Measurements from ENCODE around the gene CCDC158. TPM values are rescaled to one million over a fixed set of nuclear protein-coding genes. Genes with fewer than 3 reads are reported as not detected.
A peak's percentile ranks its signal among the peaks of the same experiment; 100 is the strongest.

CCDC158 gene
- total RNA-seq, 1 donor: 0.36 TPM

DNA sequence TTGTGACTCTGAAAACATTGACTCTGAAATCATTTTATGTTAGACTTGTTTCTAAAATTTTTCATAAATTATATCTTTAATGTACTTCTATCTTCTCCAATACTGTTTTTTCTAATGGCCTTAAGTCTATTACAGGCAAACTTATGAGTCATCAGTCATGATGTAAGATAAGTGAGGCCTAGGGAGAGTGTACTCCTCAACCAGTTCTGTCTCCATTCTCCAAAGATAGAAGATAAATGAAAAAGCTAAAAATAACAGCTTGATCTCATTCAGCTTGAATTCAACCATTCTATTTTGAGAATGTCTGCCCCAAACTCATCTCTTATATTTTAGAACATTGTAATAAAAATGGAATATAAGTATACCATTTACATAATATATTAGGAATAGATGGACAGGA, 79.9 kb downstream of the CCDC158 start:
- no peak overlapping the region for H3K4me3 ChIP-seq (ENCODE audit: insufficient read depth, low read length)
- H3K4me1 ChIP-seq (ENCODE audit: insufficient read depth, low read length): no peaks in the 10 kb centered on the region
- TF ChIP-seq, protein P1, sequence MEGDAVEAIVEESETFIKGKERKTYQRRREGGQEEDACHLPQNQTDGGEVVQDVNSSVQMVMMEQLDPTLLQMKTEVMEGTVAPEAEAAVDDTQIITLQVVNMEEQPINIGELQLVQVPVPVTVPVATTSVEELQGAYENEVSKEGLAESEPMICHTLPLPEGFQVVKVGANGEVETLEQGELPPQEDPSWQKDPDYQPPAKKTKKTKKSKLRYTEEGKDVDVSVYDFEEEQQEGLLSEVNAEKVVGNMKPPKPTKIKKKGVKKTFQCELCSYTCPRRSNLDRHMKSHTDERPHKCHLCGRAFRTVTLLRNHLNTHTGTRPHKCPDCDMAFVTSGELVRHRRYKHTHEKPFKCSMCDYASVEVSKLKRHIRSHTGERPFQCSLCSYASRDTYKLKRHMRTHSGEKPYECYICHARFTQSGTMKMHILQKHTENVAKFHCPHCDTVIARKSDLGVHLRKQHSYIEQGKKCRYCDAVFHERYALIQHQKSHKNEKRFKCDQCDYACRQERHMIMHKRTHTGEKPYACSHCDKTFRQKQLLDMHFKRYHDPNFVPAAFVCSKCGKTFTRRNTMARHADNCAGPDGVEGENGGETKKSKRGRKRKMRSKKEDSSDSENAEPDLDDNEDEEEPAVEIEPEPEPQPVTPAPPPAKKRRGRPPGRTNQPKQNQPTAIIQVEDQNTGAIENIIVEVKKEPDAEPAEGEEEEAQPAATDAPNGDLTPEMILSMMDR (IDR thresholded peaks at IDR 0.05; ENCODE audit: extremely low read depth, low read depth, low read length): no peak
- H3K9me3 ChIP-seq (ENCODE audit: low read depth, low read length): no peaks in the 10 kb centered on the region
- H3K79me2 ChIP-seq (ENCODE audit: insufficient read depth, low read length): no peaks in the 10 kb centered on the region
- no peaks in the 10 kb centered on the region for H3K36me3 ChIP-seq (ENCODE audit: insufficient read depth, low read length)
- H3K27me3 ChIP-seq (ENCODE audit: insufficient read depth, low read length): peaks cover 10% of the 10 kb centered on the region
- DNase-seq (ENCODE audit: insufficient read length, low spot score, missing footprints): peak; percentile 37
- H3K4me2 ChIP-seq (ENCODE audit: insufficient read depth, low read length): no peak overlapping the region
- H4K20me1 ChIP-seq (ENCODE audit: insufficient read depth, low read length): no peaks in the 10 kb centered on the region
- no peak overlapping the region for H2AFZ ChIP-seq (ENCODE audit: low read length)
- H3K27ac ChIP-seq (ENCODE audit: low read depth, low read length): no peak overlapping the region

DNA sequence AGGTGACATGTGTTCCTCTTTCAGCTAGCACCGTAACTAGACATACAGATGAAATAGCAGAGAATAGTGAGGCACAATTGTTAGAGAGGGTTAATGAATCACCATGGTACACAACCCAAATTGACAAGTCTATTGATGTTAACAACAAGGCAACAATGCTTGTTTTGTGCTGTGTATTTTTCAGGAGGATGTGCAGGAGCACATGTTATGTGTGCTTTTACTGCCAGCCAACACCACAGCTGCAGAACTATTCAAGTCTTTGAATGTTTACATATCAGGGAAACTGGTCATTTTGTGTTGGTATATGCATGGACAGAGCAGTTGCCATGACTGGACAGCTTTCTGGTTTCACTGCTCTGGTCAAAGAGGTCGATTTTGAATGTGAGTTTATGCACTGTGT, 81.6 kb downstream of the CCDC158 start:
- H3K4me2 ChIP-seq (ENCODE audit: insufficient read depth, low read length): no peak overlapping the region
- H3K36me3 ChIP-seq (ENCODE audit: insufficient read depth, low read length): no peaks in the 10 kb centered on the region
- no peak overlapping the region for H2AFZ ChIP-seq (ENCODE audit: low read length)
- no peaks in the 10 kb centered on the region for H4K20me1 ChIP-seq (ENCODE audit: insufficient read depth, low read length)
- H3K79me2 ChIP-seq (ENCODE audit: insufficient read depth, low read length): no peaks in the 10 kb centered on the region
- no peak overlapping the region for H3K27ac ChIP-seq (ENCODE audit: low read depth, low read length)
- H3K4me1 ChIP-seq (ENCODE audit: insufficient read depth, low read length): no peaks in the 10 kb centered on the region
- H3K27me3 ChIP-seq (ENCODE audit: insufficient read depth, low read length): peaks cover 9% of the 10 kb centered on the region
- H3K9me3 ChIP-seq (ENCODE audit: low read depth, low read length): no peaks in the 10 kb centered on the region
- TF ChIP-seq, protein P1 (IDR thresholded peaks at IDR 0.05; ENCODE audit: extremely low read depth, low read depth, low read length): no peak
- no peak overlapping the region for H3K4me3 ChIP-seq (ENCODE audit: insufficient read depth, low read length)
- DNase-seq (ENCODE audit: insufficient read length, low spot score, missing footprints): no peak

DNA sequence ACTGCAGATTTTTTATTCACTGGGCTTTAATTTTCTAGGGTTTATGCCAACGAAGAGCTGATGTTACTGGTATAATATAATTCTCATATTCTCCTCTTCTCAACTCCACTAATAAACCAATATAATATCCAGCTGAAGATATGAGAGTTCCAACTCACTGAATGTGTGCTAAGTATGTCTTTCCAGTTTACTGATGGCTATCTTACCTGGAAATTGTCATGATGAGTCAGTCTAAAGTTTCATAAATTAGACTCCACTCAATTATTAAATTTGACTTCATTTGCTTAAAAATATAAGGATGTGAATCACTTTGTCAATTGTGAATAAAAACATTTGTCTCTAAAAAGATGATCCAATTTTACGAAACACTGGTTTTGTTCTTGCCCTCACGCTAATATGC, 86.1 kb downstream of the CCDC158 start:
- H4K20me1 ChIP-seq (ENCODE audit: insufficient read depth, low read length): no peaks in the 10 kb centered on the region
- peaks cover 5% of the 10 kb centered on the region for H3K27me3 ChIP-seq (ENCODE audit: insufficient read depth, low read length)
- DNase-seq (ENCODE audit: insufficient read length, low spot score, missing footprints): no peak
- no peak overlapping the region for H3K4me2 ChIP-seq (ENCODE audit: insufficient read depth, low read length)
- no peaks in the 10 kb centered on the region for H3K9me3 ChIP-seq (ENCODE audit: low read depth, low read length)
- H3K27ac ChIP-seq (ENCODE audit: low read depth, low read length): no peak overlapping the region
- no peak overlapping the region for H3K4me3 ChIP-seq (ENCODE audit: insufficient read depth, low read length)
- TF ChIP-seq, protein P1 (IDR thresholded peaks at IDR 0.05; ENCODE audit: extremely low read depth, low read depth, low read length): no peak
- H3K79me2 ChIP-seq (ENCODE audit: insufficient read depth, low read length): no peaks in the 10 kb centered on the region
- H2AFZ ChIP-seq (ENCODE audit: low read length): no peak overlapping the region
- no peaks in the 10 kb centered on the region for H3K4me1 ChIP-seq (ENCODE audit: insufficient read depth, low read length)
- no peaks in the 10 kb centered on the region for H3K36me3 ChIP-seq (ENCODE audit: insufficient read depth, low read length)

DNA sequence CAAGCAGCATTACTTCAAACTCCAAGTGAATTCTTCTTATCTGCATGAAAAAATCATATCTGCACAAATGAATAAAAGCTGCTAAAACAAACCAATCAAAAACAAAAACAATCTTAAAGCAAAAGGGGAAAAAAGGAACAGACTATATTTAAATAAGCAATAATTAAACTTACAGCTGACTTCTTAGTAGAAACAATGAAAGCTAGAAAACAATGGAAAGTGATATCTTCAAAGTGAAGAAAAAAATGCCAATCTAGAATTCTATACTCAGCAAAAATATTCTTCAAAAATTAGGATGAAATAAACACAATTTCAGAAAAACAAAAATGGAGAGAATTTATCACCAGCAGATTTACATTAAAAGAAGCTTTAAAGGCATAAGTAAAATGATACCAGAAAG, 94.4 kb downstream of the CCDC158 start:
- Histone ChIP-seq H3K27me3 (ENCODE audit: insufficient read depth, low read length) (no peaks in the 10 kb centered on the region), H3K9me3 (ENCODE audit: low read depth, low read length) (peaks cover 8% of the 10 kb centered on the region), H4K20me1 (ENCODE audit: insufficient read depth, low read length) (no peaks in the 10 kb centered on the region), H3K4me3 (ENCODE audit: insufficient read depth, low read length) (no peak overlapping the region), H3K27ac (ENCODE audit: low read depth, low read length) (no peak overlapping the region), H2AFZ (ENCODE audit: low read length) (no peak overlapping the region), H3K4me2 (ENCODE audit: insufficient read depth, low read length) (no peak overlapping the region), H3K36me3 (ENCODE audit: insufficient read depth, low read length) (no peaks in the 10 kb centered on the region), H3K79me2 (ENCODE audit: insufficient read depth, low read length) (no peaks in the 10 kb centered on the region), H3K4me1 (ENCODE audit: insufficient read depth, low read length) (no peaks in the 10 kb centered on the region)
- TF ChIP-seq, protein P1 (IDR thresholded peaks at IDR 0.05; ENCODE audit: extremely low read depth, low read depth, low read length): no peak
- DNase-seq (ENCODE audit: insufficient read length, low spot score, missing footprints): no peak
